T-helper 17 cell (primary cell): ENCODE measurements around the gene HCFC2. TPM values are rescaled to one million over a fixed set of nuclear protein-coding genes. Genes with fewer than 3 reads are reported as not detected.

ENCODE experiments used
- ATAC-seq: fragments of 150-1000 bp; cut with Tn5 transposase; 2 replicates; pipeline ENCODE4 v1.10.0; 2021; ENCODE audit warnings: mild to moderate bottlenecking, moderate library complexity
- DNase-seq, 3 donors: peaks; one replicate each; pipeline versions ENCODE4 v3.0.0 to v3.0.0-alpha.2; 2020 to 2021
- H3K9me3 ChIP-seq: one replicate; pipeline ENCODE4 v1.7.0; 2013; ENCODE audit warnings: low read length, mild to moderate bottlenecking; ENCODE audit not compliant: control insufficient read depth, poor library complexity, severe bottlenecking
- H3K27ac Mint-ChIP-seq: one replicate; pipeline ENCODE4 v1.8.0; 2022; ENCODE audit warnings: mild to moderate bottlenecking, moderate library complexity, mixed read lengths
- H3K27me3 Mint-ChIP-seq: one replicate; pipeline ENCODE4 v1.8.0; 2022; ENCODE audit warnings: mixed read lengths
- H3K36me3 Mint-ChIP-seq: one replicate; pipeline ENCODE4 v1.8.0; 2022; ENCODE audit warnings: low read depth, mixed read lengths
- H3K4me1 Mint-ChIP-seq: one replicate; pipeline ENCODE4 v1.8.0; 2022; ENCODE audit warnings: mild to moderate bottlenecking, mixed read lengths
- H3K4me3 Mint-ChIP-seq: one replicate; pipeline ENCODE4 v1.8.0; 2022; ENCODE audit warnings: mild to moderate bottlenecking, moderate library complexity, mixed read lengths
- total RNA-seq, 4 donors: library from RNA in 2 of 4; stranded (reverse) in 2 of 4; gene quantifications; one replicate each; pipeline ENCODE4 v1.2.3 and lab custom pipeline; 2022 to 2026

The HCFC2 gene
- total RNA-seq, 2 donors from 2014 or later: 13.9 to 15.2 TPM

- Mint-ChIP-seq H3K4me3 (no peak overlapping the region), H3K27me3 (peaks cover 30% of the 10 kb centered on the region), H3K27ac (no peak overlapping the region), H3K36me3 (no peaks in the 10 kb centered on the region), H3K4me1 (peaks cover 9% of the 10 kb centered on the region)
- no peaks in the 10 kb centered on the region for H3K9me3 ChIP-seq
- ATAC-seq: no peak
- DNase-seq: no peak
Measured at GRCh38 chr12:104048162-104048561, 16.2 kb upstream of the HCFC2 start.

DNA sequence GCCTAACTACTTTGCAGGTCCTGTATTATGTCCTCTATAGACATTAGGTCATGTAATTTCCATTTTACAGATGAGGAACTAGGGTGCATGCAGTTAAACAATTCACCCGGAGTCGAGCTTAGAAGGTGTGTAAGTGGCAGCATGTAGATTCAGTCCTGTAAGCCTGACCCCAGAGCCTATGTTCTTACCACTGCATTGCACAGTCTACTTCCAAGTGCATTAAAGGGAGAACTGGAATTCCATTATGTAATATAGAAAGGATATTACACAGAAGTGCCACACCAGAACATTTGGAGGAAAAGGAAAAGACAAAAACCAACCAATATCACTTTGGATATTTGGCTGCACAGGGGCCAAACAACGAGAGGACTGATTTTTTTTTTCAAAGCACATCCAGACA is 15.5 kb upstream of the HCFC2 start:
- Mint-ChIP-seq H3K4me3 (no peak overlapping the region), H3K36me3 (no peaks in the 10 kb centered on the region), H3K27me3 (peaks cover 33% of the 10 kb centered on the region), H3K4me1 (peaks cover 9% of the 10 kb centered on the region), H3K27ac (no peak overlapping the region)
- DNase-seq: no peak
- H3K9me3 ChIP-seq: no peaks in the 10 kb centered on the region
- ATAC-seq: no peak

DNA sequence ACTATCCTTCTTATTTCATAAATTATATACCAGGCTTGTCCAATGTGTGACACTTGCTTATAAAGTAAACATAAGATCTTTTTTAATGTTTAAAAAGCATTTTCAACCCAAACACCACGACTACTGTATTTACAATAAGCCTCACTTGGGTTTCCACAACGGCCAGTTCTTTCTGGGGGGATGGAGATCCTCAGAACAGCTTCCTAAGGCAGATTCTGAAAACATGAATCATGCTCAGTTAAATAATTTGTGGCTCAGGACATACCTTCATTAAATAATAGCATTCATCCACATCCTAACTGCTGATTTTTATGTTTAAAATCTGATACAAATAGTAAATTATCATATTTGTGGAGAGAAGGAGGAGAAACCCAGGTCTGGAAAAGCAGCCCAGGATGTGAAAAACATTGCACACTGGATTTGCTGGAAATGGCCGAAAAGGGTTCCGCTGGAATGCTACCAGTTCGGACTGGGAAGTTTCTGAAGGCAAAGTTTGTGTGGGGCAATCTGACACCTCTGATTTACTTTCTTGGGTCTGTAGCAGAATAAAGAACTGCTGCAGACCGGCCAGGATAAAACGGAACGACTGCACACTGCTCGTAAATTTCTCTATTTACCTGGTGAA is 14.9 kb upstream of the HCFC2 start:
- ATAC-seq (no peak), DNase-seq (no peak)
- no peak overlapping the region for H3K27ac Mint-ChIP-seq
- no peaks in the 10 kb centered on the region for H3K36me3 Mint-ChIP-seq
- peaks cover 38% of the 10 kb centered on the region for H3K27me3 Mint-ChIP-seq
- H3K9me3 ChIP-seq: no peaks in the 10 kb centered on the region
- no peak overlapping the region for H3K4me3 Mint-ChIP-seq
- peaks cover 9% of the 10 kb centered on the region for H3K4me1 Mint-ChIP-seq

DNA sequence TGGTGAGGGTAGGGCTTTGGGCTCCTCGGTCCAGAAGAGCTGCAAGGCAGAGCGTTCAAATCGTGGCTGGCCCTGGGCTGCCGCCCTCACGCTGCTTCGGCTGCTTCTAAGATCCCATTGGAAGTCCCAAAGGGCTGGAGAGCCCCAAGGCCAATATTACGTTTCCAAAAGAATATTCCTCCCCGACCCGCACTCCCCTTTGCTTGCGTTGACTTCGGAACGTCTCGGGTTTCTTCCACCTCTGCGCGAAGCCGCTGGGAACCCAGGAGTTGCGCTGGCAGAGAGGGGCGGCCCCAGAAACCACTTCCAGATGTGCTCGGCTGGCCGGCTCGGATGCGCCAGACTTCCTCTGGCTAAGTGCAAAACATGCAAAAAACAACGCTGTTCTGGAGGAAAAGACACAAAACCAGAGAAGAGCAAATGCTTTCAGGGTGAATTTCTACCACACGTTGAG is 14.4 kb upstream of the HCFC2 start, which contains the start of gene GLT8D2:
Gene GLT8D2, minus strand, starts transcription at position 285 of the 454 bp plus-strand sequence. CDS start 30,539 bp downstream, outside the sequence.
- Mint-ChIP-seq H3K27me3 (peaks cover 43% of the 10 kb centered on the region), H3K27ac (no peak within 1 kb of the TSS), H3K4me1 (peaks cover 7% of the 10 kb centered on the region), H3K4me3 (no peak within 1 kb of the TSS), H3K36me3 (no peaks in the 10 kb centered on the region)
- ATAC-seq (no peak), DNase-seq (no peak)
- no peaks in the 10 kb centered on the region for H3K9me3 ChIP-seq

DNA sequence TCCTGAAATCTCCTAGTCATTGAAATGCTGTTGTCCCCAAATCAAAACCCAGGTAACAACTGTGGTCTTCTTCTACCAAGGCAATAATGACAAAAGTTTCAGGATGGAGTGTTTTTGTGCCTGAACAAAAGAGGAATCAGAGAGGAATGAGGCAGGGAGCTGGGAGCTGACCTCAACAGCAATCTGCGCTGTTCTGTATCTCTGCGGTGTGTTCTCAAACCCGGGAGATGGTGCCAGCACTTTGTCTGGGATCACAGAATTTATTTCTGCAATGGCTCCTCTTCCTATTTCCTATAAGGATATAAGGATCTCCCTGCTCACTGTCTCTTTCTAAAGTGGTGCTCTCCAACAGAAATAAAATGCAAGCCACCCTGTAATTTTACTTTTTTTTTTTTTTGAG is 13.9 kb upstream of the HCFC2 start:
- no peak overlapping the region for H3K27ac Mint-ChIP-seq
- H3K36me3 Mint-ChIP-seq: no peaks in the 10 kb centered on the region
- ATAC-seq: no peak
- no peak for DNase-seq
- peaks cover 5% of the 10 kb centered on the region for H3K4me1 Mint-ChIP-seq
- H3K9me3 ChIP-seq: no peaks in the 10 kb centered on the region
- peaks cover 48% of the 10 kb centered on the region for H3K27me3 Mint-ChIP-seq
- no peak overlapping the region for H3K4me3 Mint-ChIP-seq

GRCh38 chr12:104054681-104055346 is 9.5 kb upstream of the HCFC2 start:
- no peak overlapping the region for H3K4me3 Mint-ChIP-seq
- DNase-seq (no peak), ATAC-seq (no peak)
- H3K9me3 ChIP-seq: no peaks in the 10 kb centered on the region
- H3K4me1 Mint-ChIP-seq: peaks cover 3% of the 10 kb centered on the region
- peaks cover 55% of the 10 kb centered on the region for H3K27me3 Mint-ChIP-seq
- H3K36me3 Mint-ChIP-seq: peaks cover 2% of the 10 kb centered on the region
- H3K27ac Mint-ChIP-seq: no peak overlapping the region

- H3K27ac Mint-ChIP-seq: no peak overlapping the region
- H3K4me1 Mint-ChIP-seq: peaks cover 3% of the 10 kb centered on the region
- DNase-seq (no peak), ATAC-seq (no peak)
- H3K27me3 Mint-ChIP-seq: peaks cover 57% of the 10 kb centered on the region
- H3K9me3 ChIP-seq: no peaks in the 10 kb centered on the region
- peaks cover 6% of the 10 kb centered on the region for H3K36me3 Mint-ChIP-seq
- H3K4me3 Mint-ChIP-seq: no peak overlapping the region
Measured at GRCh38 chr12:104055686-104056388, 8.5 kb upstream of the HCFC2 start.

DNA sequence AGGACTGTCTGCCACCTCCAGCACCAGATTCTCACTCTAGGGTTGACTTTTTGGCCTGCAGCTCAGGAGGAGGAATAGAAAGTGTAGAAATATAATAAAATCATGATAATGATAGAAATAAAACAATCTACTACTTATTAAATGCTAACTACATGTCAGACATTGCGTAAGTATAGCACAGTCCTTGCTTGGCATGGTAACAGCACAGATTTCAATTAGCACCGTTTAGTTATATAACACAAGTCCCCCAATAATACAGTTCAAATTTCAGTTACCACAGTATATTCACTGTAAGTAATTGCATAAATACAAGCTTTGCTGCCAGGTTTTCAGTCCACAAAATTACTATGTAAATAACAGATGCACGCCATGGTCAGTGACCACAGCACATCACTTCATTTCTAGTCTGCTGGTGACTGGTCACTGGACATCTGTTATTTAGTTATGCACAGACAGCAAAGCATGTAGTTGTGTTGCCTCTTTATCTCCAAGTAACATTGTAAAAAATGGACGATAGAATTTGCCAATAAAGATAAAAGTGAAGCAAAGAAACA is 7.8 kb upstream of the HCFC2 start:
- H3K4me3 Mint-ChIP-seq: no peak overlapping the region
- H3K9me3 ChIP-seq: no peaks in the 10 kb centered on the region
- peaks cover 57% of the 10 kb centered on the region for H3K27me3 Mint-ChIP-seq
- DNase-seq (no peak), ATAC-seq (no peak)
- no peak overlapping the region for H3K27ac Mint-ChIP-seq
- peaks cover 3% of the 10 kb centered on the region for H3K4me1 Mint-ChIP-seq
- peaks cover 6% of the 10 kb centered on the region for H3K36me3 Mint-ChIP-seq

GRCh38 chr12:104057771-104058197 is 6.5 kb upstream of the HCFC2 start:
- ATAC-seq: peak; percentile 63
- Mint-ChIP-seq H3K27me3 (peaks cover 57% of the 10 kb centered on the region), H3K36me3 (peaks cover 6% of the 10 kb centered on the region), H3K4me3 (no peak overlapping the region), H3K27ac (no peak overlapping the region), H3K4me1 (peaks cover 3% of the 10 kb centered on the region)
- no peaks in the 10 kb centered on the region for H3K9me3 ChIP-seq
- no peak for DNase-seq

GRCh38 chr12:104058802-104059201 is 5.5 kb upstream of the HCFC2 start:
- H3K9me3 ChIP-seq: no peaks in the 10 kb centered on the region
- ATAC-seq: no peak
- peaks cover 49% of the 10 kb centered on the region for H3K27me3 Mint-ChIP-seq
- no peak for DNase-seq
- H3K36me3 Mint-ChIP-seq: peaks cover 6% of the 10 kb centered on the region
- H3K27ac Mint-ChIP-seq: no peak overlapping the region
- H3K4me1 Mint-ChIP-seq: peaks cover 5% of the 10 kb centered on the region
- H3K4me3 Mint-ChIP-seq: no peak overlapping the region

DNA sequence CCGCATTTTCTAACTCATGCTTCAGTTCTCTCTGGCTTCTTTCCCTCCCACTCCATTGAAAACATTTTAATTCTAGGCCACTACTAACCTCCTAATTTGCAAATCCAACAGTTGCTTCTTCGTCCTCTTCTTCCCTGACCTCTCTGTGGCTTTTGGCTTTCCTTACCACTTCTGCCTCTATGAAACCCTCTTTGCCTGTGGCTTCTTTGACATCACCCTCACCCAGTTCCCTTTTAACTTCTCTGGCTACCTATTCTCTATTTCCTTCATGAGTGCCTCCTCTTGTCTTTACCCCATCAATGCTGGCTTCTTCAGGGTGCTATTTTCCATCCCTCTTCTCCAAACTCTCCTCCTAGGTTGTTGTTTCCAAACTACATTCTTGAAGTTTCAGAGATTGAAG is 4.4 kb upstream of the HCFC2 start:
- no peak overlapping the region for H3K4me3 Mint-ChIP-seq
- peaks cover 5% of the 10 kb centered on the region for H3K4me1 Mint-ChIP-seq
- H3K36me3 Mint-ChIP-seq: peaks cover 6% of the 10 kb centered on the region
- no peak overlapping the region for H3K27ac Mint-ChIP-seq
- no peaks in the 10 kb centered on the region for H3K9me3 ChIP-seq
- H3K27me3 Mint-ChIP-seq: peaks cover 39% of the 10 kb centered on the region
- no peak for ATAC-seq
- DNase-seq: no peak

GRCh38 chr12:104060791-104061190 is 3.5 kb upstream of the HCFC2 start:
- Mint-ChIP-seq H3K4me3 (no peak overlapping the region), H3K27me3 (peaks cover 31% of the 10 kb centered on the region), H3K27ac (no peak overlapping the region), H3K36me3 (peaks cover 6% of the 10 kb centered on the region), H3K4me1 (peaks cover 5% of the 10 kb centered on the region)
- ATAC-seq (no peak), DNase-seq (no peak)
- H3K9me3 ChIP-seq: no peaks in the 10 kb centered on the region

- Mint-ChIP-seq H3K36me3 (peaks cover 5% of the 10 kb centered on the region), H3K27me3 (peaks cover 20% of the 10 kb centered on the region), H3K27ac (no peak overlapping the region), H3K4me1 (peaks cover 19% of the 10 kb centered on the region), H3K4me3 (peak overlapping the region; percentile 94)
- peak; percentile 29 for ATAC-seq
- no peak for DNase-seq
- H3K9me3 ChIP-seq: no peaks in the 10 kb centered on the region
Measured at GRCh38 chr12:104063712-104064030, 660 bp upstream of the HCFC2 start.
